Neuronal stem cell (in vitro differentiated cells): ENCODE data around the gene RNLS.

Source experiments
- DNase-seq: peaks from one replicate; pipeline ENCODE4 v3.0.0-alpha.2; 2013; ENCODE audit warnings: low spot score
- H2AFZ ChIP-seq: one replicate; pipeline ENCODE4 v1.6.1; 2013; ENCODE audit warnings: mild to moderate bottlenecking, low read length, inconsistent platforms
- H2AK5ac ChIP-seq: 2 replicates; pipeline ENCODE4 v1.6.1; 2013; ENCODE audit warnings: low read depth, mild to moderate bottlenecking, inconsistent platforms, low read length, moderate library complexity, mixed read lengths
- H2BK120ac ChIP-seq: 2 replicates; pipeline ENCODE4 v1.6.1; 2013; ENCODE audit warnings: low read depth, mild to moderate bottlenecking, inconsistent platforms, low read length, moderate library complexity, mixed read lengths
- H2BK12ac ChIP-seq: one replicate; pipeline ENCODE4 v1.6.1; 2013; ENCODE audit warnings: low read length, inconsistent platforms
- H2BK15ac ChIP-seq: 2 replicates; pipeline ENCODE4 v1.6.1; 2013; ENCODE audit warnings: mild to moderate bottlenecking, low read length, inconsistent platforms, mixed read lengths
- H2BK5ac ChIP-seq: one replicate; pipeline ENCODE4 v1.6.1; 2013; ENCODE audit warnings: inconsistent platforms, mild to moderate bottlenecking, low read length, moderate library complexity
- H3K14ac ChIP-seq: one replicate; pipeline ENCODE4 v1.6.1; 2013; ENCODE audit warnings: low read length, inconsistent platforms
- H3K18ac ChIP-seq: 2 replicates; pipeline ENCODE4 v1.6.1; 2013; ENCODE audit warnings: low read length, inconsistent platforms
- H3K23ac ChIP-seq: 2 replicates; pipeline ENCODE4 v1.6.1; 2013; ENCODE audit warnings: low read depth, mild to moderate bottlenecking, mixed read lengths, low read length, inconsistent platforms; ENCODE audit not compliant: poor library complexity
- H3K27ac ChIP-seq: replicated peaks from 3 replicates; pipeline ENCODE4 v1.5.1; 2013; ENCODE audit warnings: low read length, inconsistent platforms
- H3K27me3 ChIP-seq, 3 experiments: 2 replicates each; pipeline ENCODE4 v1.6.1; 2013; ENCODE audit warnings: low read length in 3 of 3, mild to moderate bottlenecking in 2 of 3, inconsistent platforms in 1 of 3, low read depth in 1 of 3, mixed read lengths in 1 of 3, moderate library complexity in 1 of 3; ENCODE audit not compliant: control insufficient read depth in 3 of 3, insufficient read depth in 3 of 3
- H3K36me3 ChIP-seq, 2 donors: replicated peaks in 1 of 2; 2 replicates each; pipeline ENCODE4 v1.6.1; 2013; ENCODE audit warnings: low read length in 2 of 2; ENCODE audit not compliant: control insufficient read depth in 2 of 2, insufficient read depth in 2 of 2
- H3K4ac ChIP-seq: 2 replicates; pipeline ENCODE4 v1.6.1; 2013; ENCODE audit warnings: inconsistent platforms, mild to moderate bottlenecking, low read length, moderate library complexity
- H3K4me1 ChIP-seq, 2 donors: 1 replicate in 1 of 2; 2 replicates in 1 of 2; pipeline ENCODE4 v1.6.1; 2013; ENCODE audit warnings: low read length in 2 of 2, low read depth in 1 of 2; ENCODE audit not compliant: control insufficient read depth in 2 of 2, insufficient read depth in 1 of 2
- H3K4me2 ChIP-seq: one replicate; pipeline ENCODE4 v1.6.1; 2013; ENCODE audit warnings: mild to moderate bottlenecking, low read length, inconsistent platforms; ENCODE audit not compliant: insufficient read depth, poor library complexity, severe bottlenecking
- H3K4me3 ChIP-seq, 2 donors: 2 replicates each; pipeline ENCODE4 v1.5.1; 2013; ENCODE audit warnings: low read length in 2 of 2, mild to moderate bottlenecking in 2 of 2, inconsistent platforms in 1 of 2, moderate library complexity in 1 of 2
- H3K79me1 ChIP-seq: one replicate; pipeline ENCODE4 v1.6.1; 2013; ENCODE audit warnings: low read depth, mild to moderate bottlenecking, inconsistent platforms, low read length, moderate library complexity
- H3K9ac ChIP-seq: one replicate; pipeline ENCODE4 v1.6.1; 2013; ENCODE audit warnings: mild to moderate bottlenecking, low read depth, low read length, inconsistent platforms; ENCODE audit not compliant: poor library complexity
- H3K9me3 ChIP-seq, 2 donors: replicated peaks in 1 of 2; 2 replicates each; pipeline versions ENCODE3 to v1.6.1; 2013; ENCODE audit warnings: low read length in 2 of 2, mild to moderate bottlenecking in 2 of 2, inconsistent platforms in 1 of 2, low read depth in 1 of 2, mixed read lengths in 1 of 2, moderate library complexity in 1 of 2; ENCODE audit not compliant: control insufficient read depth in 2 of 2, insufficient read depth in 1 of 2
- H4K8ac ChIP-seq: one replicate; pipeline ENCODE4 v1.6.1; 2013; ENCODE audit warnings: low read depth, mild to moderate bottlenecking, inconsistent platforms, low read length, moderate library complexity
- H4K91ac ChIP-seq: one replicate; pipeline ENCODE4 v1.6.1; 2013; ENCODE audit warnings: low read length, low read depth, mild to moderate bottlenecking, inconsistent platforms; ENCODE audit not compliant: poor library complexity
- WGBS, 2 donors: extraction: QIAGEN DNeasy Blood & Tissue Kit; methylation state at CpG; one replicate each; pipeline ENCODE4 v1.1.7; 2013; ENCODE audit warnings: missing lambda C conversion rate in 2 of 2, mixed read lengths in 1 of 2; ENCODE audit not compliant: insufficient read length in 2 of 2, insufficient replicate concordance in 1 of 2; ENCODE audit errors: extremely low coverage in 2 of 2; 5-methylcytosine and 5-hydroxymethylcytosine counted together

RNLS gene

GRCh38 chr10:88346144-88346977 is 236.8 kb downstream of the RNLS start:
- no peak overlapping the region for H3K27ac ChIP-seq
- H2BK12ac ChIP-seq: no peak overlapping the region
- H3K14ac ChIP-seq: no peak overlapping the region
- H3K4me2 ChIP-seq: no peak overlapping the region
- H4K8ac ChIP-seq: no peak overlapping the region
- no peak overlapping the region for H3K9ac ChIP-seq
- H3K36me3 ChIP-seq: no peaks in the 10 kb centered on the region
- H3K18ac ChIP-seq: no peak overlapping the region
- H3K4ac ChIP-seq: no peak overlapping the region
- H2AFZ ChIP-seq: no peak overlapping the region
- H2BK5ac ChIP-seq: no peak overlapping the region
- no peak overlapping the region for H4K91ac ChIP-seq
- no peak overlapping the region for H3K4me3 ChIP-seq
- no peak overlapping the region for H2AK5ac ChIP-seq
- no peak overlapping the region for H2BK15ac ChIP-seq
- H3K27me3 ChIP-seq: no peaks in the 10 kb centered on the region
- H2BK120ac ChIP-seq: no peak overlapping the region
- H3K23ac ChIP-seq: no peak overlapping the region
- no peaks in the 10 kb centered on the region for H3K79me1 ChIP-seq
- WGBS, 2 donors: no CpG with 5 or more reads among the region's 6 CpGs
- DNase-seq: no peak
- no peaks in the 10 kb centered on the region for H3K9me3 ChIP-seq
- H3K4me1 ChIP-seq: peaks cover 0 to 5% of the 10 kb centered on the region in 2 donors

- Histone ChIP-seq H4K91ac (no peak overlapping the region), H3K23ac (no peak overlapping the region), H2BK5ac (no peak overlapping the region), H3K4me1 (peaks cover 0 to 5% of the 10 kb centered on the region in 2 donors), H3K18ac (no peak overlapping the region), H3K27me3 (no peaks in the 10 kb centered on the region), H2BK15ac (no peak overlapping the region), H3K79me1 (no peaks in the 10 kb centered on the region), H2BK12ac (no peak overlapping the region), H3K4me3 (no peak overlapping the region), H3K9ac (no peak overlapping the region), H3K36me3 (no peaks in the 10 kb centered on the region), H3K9me3 (no peaks in the 10 kb centered on the region), H3K14ac (no peak overlapping the region), H3K4ac (no peak overlapping the region), H3K4me2 (no peak overlapping the region), H2AFZ (no peak overlapping the region), H2AK5ac (no peak overlapping the region), H2BK120ac (no peak overlapping the region), H4K8ac (no peak overlapping the region), H3K27ac (no peak overlapping the region)
- WGBS, 2 donors: no CpG with 5 or more reads among the region's 2 CpGs
- no peak for DNase-seq
These were observed 239.2 kb downstream of the RNLS start for GRCh38 chr10:88343761-88344484.

- no peak overlapping the region for H2BK5ac ChIP-seq
- WGBS, 2 donors: no CpG with 5 or more reads among the region's 3 CpGs
- H3K27me3 ChIP-seq: no peaks in the 10 kb centered on the region
These were observed 240.3 kb downstream of the RNLS start for GRCh38 chr10:88342733-88343310.

GRCh38 chr10:88337134-88337533 is 246.0 kb downstream of the RNLS start:
- H2BK5ac ChIP-seq: no peak overlapping the region
- H3K4me2 ChIP-seq: no peak overlapping the region
- H3K4me3 ChIP-seq: no peak overlapping the region
- no peaks in the 10 kb centered on the region for H3K27me3 ChIP-seq
- no peak overlapping the region for H2BK12ac ChIP-seq
- no peak overlapping the region for H4K91ac ChIP-seq
- H3K23ac ChIP-seq: no peak overlapping the region
- no CpG with 5 or more reads among the region's 1 CpG for WGBS, 2 donors
- H2BK15ac ChIP-seq: no peak overlapping the region
- no peak overlapping the region for H2BK120ac ChIP-seq
- H3K4me1 ChIP-seq: peaks cover 0 to 2% of the 10 kb centered on the region in 2 donors
- H3K4ac ChIP-seq: no peak overlapping the region
- no peak overlapping the region for H3K18ac ChIP-seq
- no peak for DNase-seq
- no peak overlapping the region for H3K27ac ChIP-seq
- no peak overlapping the region for H2AFZ ChIP-seq
- H3K14ac ChIP-seq: no peak overlapping the region
- no peaks in the 10 kb centered on the region for H3K9me3 ChIP-seq
- H3K9ac ChIP-seq: no peak overlapping the region
- no peak overlapping the region for H2AK5ac ChIP-seq
- no peak overlapping the region for H4K8ac ChIP-seq
- no peaks in the 10 kb centered on the region for H3K79me1 ChIP-seq
- H3K36me3 ChIP-seq: no peaks in the 10 kb centered on the region

More at GRCh38 chr10:88342733-88343310, 240.3 kb downstream of the RNLS start:
- Histone ChIP-seq H4K8ac (no peak overlapping the region), H2BK12ac (no peak overlapping the region), H2BK120ac (no peak overlapping the region), H3K14ac (no peak overlapping the region), H3K79me1 (no peaks in the 10 kb centered on the region), H3K4me3 (no peak overlapping the region), H3K4me1 (peaks cover 0 to 3% of the 10 kb centered on the region in 2 donors), H3K9ac (no peak overlapping the region), H3K36me3 (no peaks in the 10 kb centered on the region), H3K27ac (no peak overlapping the region), H2BK15ac (no peak overlapping the region), H2AK5ac (no peak overlapping the region), H2AFZ (no peak overlapping the region), H3K4ac (no peak overlapping the region), H3K9me3 (no peaks in the 10 kb centered on the region), H3K23ac (no peak overlapping the region), H3K18ac (no peak overlapping the region), H3K4me2 (no peak overlapping the region), H4K91ac (no peak overlapping the region)
- DNase-seq: no peak
